Caco-2 (cell line): ENCODE results near the gene METTL13. TPM values are rescaled to one million over a fixed set of nuclear protein-coding genes. Genes with fewer than 3 reads are reported as not detected.

ENCODE experiments used
- BruUV-seq: library from RNA; stranded (reverse); fragments of 400-500 nt; replicated peaks from 2 replicates; lab custom pipeline; 2021; lab: Mats Ljungman, UMichigan
- CTCF ChIA-PET: fragments of 300-600 bp; sonication (Branson Sonifier 250); formaldehyde crosslinking; loops from one replicate; lab custom pipeline; 2022; ENCODE audit warnings: antibody characterized with exemption; lab: Charles Lee
- POLR2A ChIA-PET: fragments of 300-600 bp; sonication (Branson Sonifier 250); formaldehyde crosslinking; loops from one replicate; lab custom pipeline; 2022; ENCODE audit warnings: antibody characterized with exemption; lab: Charles Lee
- DNase-seq, 2 experiments: peaks; one replicate each; pipeline versions ENCODE4 v3.0.0 to v3.0.0-alpha.2; 2020 to 2022
- H3K27me3 ChIP-seq: replicated peaks from 2 replicates; pipeline ENCODE4 v1.6.0; 2011; ENCODE audit warnings: low read length; ENCODE audit not compliant: control insufficient read depth, insufficient read depth
- H3K36me3 ChIP-seq: 2 replicates; pipeline ENCODE4 v1.5.1; 2011; ENCODE audit warnings: low read length; ENCODE audit not compliant: control insufficient read depth, insufficient read depth
- H3K4me1 ChIP-seq: fragments of 250-450 bp; sonication (Bioruptor Pico); 2 replicates; pipeline ENCODE4 v1.5.1; 2020; ENCODE audit warnings: mild to moderate bottlenecking
- H3K4me3 ChIP-seq: 2 replicates; pipeline ENCODE4 v1.5.1; 2011; ENCODE audit warnings: low read depth, mild to moderate bottlenecking, control low read depth, low read length
- H3K9me3 ChIP-seq: fragments of 250-450 bp; sonication (Bioruptor Pico); 2 replicates; pipeline ENCODE4 v1.5.1; 2020; ENCODE audit warnings: mild to moderate bottlenecking, moderate library complexity
- H3K27ac Mint-ChIP-seq: one replicate; pipeline ENCODE4 v1.8.0; 2022; ENCODE audit warnings: mixed read lengths; ENCODE audit not compliant: unreplicated experiment
- H3K27me3 Mint-ChIP-seq: one replicate; pipeline ENCODE4 v1.8.0; 2022; ENCODE audit warnings: mixed read lengths; ENCODE audit not compliant: insufficient read depth, unreplicated experiment
- H3K36me3 Mint-ChIP-seq: one replicate; pipeline ENCODE4 v1.8.0; 2022; ENCODE audit warnings: mild to moderate bottlenecking, mixed read lengths; ENCODE audit not compliant: insufficient read depth, unreplicated experiment
- H3K4me1 Mint-ChIP-seq: one replicate; pipeline ENCODE4 v1.8.0; 2022; ENCODE audit warnings: low read depth, mixed read lengths; ENCODE audit not compliant: unreplicated experiment
- H3K4me3 Mint-ChIP-seq: one replicate; pipeline ENCODE4 v1.8.0; 2022; ENCODE audit warnings: mild to moderate bottlenecking, moderate library complexity, mixed read lengths; ENCODE audit not compliant: unreplicated experiment
- H3K9me3 Mint-ChIP-seq: one replicate; pipeline ENCODE4 v1.8.0; 2022; ENCODE audit warnings: mixed read lengths; ENCODE audit not compliant: unreplicated experiment
- CTCF ChIP-seq, 2 experiments: fragments of 200-600 bp in 1 of 2; IDR thresholded peaks; 1 replicate in 1 of 2; 2 replicates in 1 of 2; pipeline versions ENCODE4 v1.5.1 to v1.8.0; 2011 to 2022; ENCODE audit warnings: antibody characterized with exemption in 1 of 2, control low read depth in 1 of 2, inconsistent platforms in 1 of 2, low read depth in 1 of 2, low read length in 1 of 2, mild to moderate bottlenecking in 1 of 2, moderate library complexity in 1 of 2; ENCODE audit not compliant: insufficient read depth in 1 of 2, severe bottlenecking in 1 of 2, unreplicated experiment in 1 of 2
- intact Hi-C: fragments of 100-400 bp; cut with micrococcal nuclease; formaldehyde crosslinking; loops from one replicate; pipeline ENCODE4 v1.10.0; 2022; ENCODE audit not compliant: unreplicated experiment
- total RNA-seq: library from RNA; stranded (reverse); gene quantifications from 2 replicates; pipeline ENCODE4 v1.2.3, GENCODE V29; 2022

The METTL13 gene
- total RNA-seq, 1 experiment from 2014 or later, result 36.9 TPM

DNA sequence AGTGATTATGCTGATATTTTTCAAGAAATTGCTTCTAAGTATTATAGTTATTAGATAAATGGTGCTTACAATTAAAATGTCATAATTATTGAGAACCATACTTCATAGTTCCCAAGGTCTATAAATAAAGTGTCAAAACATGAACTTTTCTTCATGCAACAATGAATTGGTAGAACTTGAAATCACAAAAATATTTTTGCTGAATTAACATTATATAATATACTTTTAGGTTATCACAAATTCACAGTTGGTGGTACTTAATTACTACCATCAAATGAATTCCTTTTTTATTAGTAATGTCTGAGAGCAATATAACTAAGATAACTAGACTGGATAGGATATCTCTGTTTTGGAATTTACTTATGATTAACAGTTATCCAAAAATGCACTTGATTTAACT lies 64.5 kb downstream of the METTL13 start:
- Mint-ChIP-seq H3K36me3 (no peaks in the 10 kb centered on the region), H3K27me3 (peaks cover 21% of the 10 kb centered on the region), H3K9me3 (no peaks in the 10 kb centered on the region), H3K27ac (no peak overlapping the region), H3K4me1 (peaks cover 7% of the 10 kb centered on the region), H3K4me3 (no peak overlapping the region)
- peaks cover 3% of the 10 kb centered on the region for H3K27me3 ChIP-seq
- intact Hi-C loops, result no loop called here
- no peak overlapping the region for H3K4me3 ChIP-seq
- ChIA-PET POLR2A (no interaction called here), CTCF (no interaction called here)
- no peak for DNase-seq
- no TSS peak for BruUV-seq
- peaks cover 2% of the 10 kb centered on the region for H3K9me3 ChIP-seq
- H3K4me1 ChIP-seq, result no peaks in the 10 kb centered on the region; the same call in 1 of the 2 replicates
- H3K36me3 ChIP-seq, result no peaks in the 10 kb centered on the region
- TF ChIP-seq CTCF (IDR thresholded peaks at IDR 0.05; ENCODE audit: insufficient read depth in 1 of 2, low read depth in 1 of 2, low read length in 1 of 2, severe bottlenecking in 1 of 2, unreplicated experiment in 1 of 2), result no peak

Other genes starting within 250 kb of the METTL13 start
- gene MYOCOS, start 159.4 kb upstream of the METTL13 start, total RNA-seq, result 0.18 TPM in 1 of 2 replicates, not detected in the other
- gene MYOC, start 129.0 kb upstream of the METTL13 start, total RNA-seq, result not detected in 2 replicates
- 4.3 and 4.9 TPM in 2 replicates for gene VAMP4, start 39.6 kb upstream of the METTL13 start, total RNA-seq
- 0.11 TPM in 1 of 2 replicates, not detected in the other for gene DNM3, start 59.8 kb downstream of the METTL13 start, total RNA-seq